HG02623 (cell line): ENCODE measurements around the gene PDZD7.
"Not testable (repeated sequence)": the region's sequence is repeated elsewhere in the genome, so short reads cannot be mapped to it uniquely, and the experiment has no call there.

ENCODE experiments used
- ATAC-seq: cut with Tn5 transposase; IDR thresholded peaks from one replicate; pipeline ENCODE4 v1.9.1; 2021; ENCODE audit warnings: moderate library complexity; ENCODE audit not compliant: unreplicated experiment

Gene PDZD7

GRCh38 chr10:101041252-101041761 is 10.4 kb upstream of the PDZD7 start:
- peak; percentile 70 for ATAC-seq

GRCh38 chr10:101040851-101041250 is 9.9 kb upstream of the PDZD7 start:
- no peak for ATAC-seq

GRCh38 chr10:101040061-101040460 is 9.1 kb upstream of the PDZD7 start:
- ATAC-seq: no peak

- no peak for ATAC-seq
Measured at GRCh38 chr10:101038484-101038883, 7.6 kb upstream of the PDZD7 start.

GRCh38 chr10:101036726-101037125 is 5.8 kb upstream of the PDZD7 start:
- no peak for ATAC-seq

GRCh38 chr10:101035916-101036702 is 5.2 kb upstream of the PDZD7 start:
- ATAC-seq: no peak

- no peak for ATAC-seq
Measured at GRCh38 chr10:101035314-101035713, 4.4 kb upstream of the PDZD7 start.

- not testable (repeated sequence) for ATAC-seq
Measured at GRCh38 chr10:101034404-101034803, 3.5 kb upstream of the PDZD7 start.

- ATAC-seq: no peak
Measured at GRCh38 chr10:101033276-101033675, 2.3 kb upstream of the PDZD7 start.

- ATAC-seq: no peak
Measured at GRCh38 chr10:101032637-101033224, 1.8 kb upstream of the PDZD7 start.

GRCh38 chr10:101031796-101032636 is 1.1 kb upstream of the PDZD7 start:
- no peak for ATAC-seq

GRCh38 chr10:101030496-101031127 is 317 bp downstream of the PDZD7 start:
- ATAC-seq: no peak

GRCh38 chr10:101029520-101030295 is 1.2 kb downstream of the PDZD7 start:
- no peak for ATAC-seq

GRCh38 chr10:101028446-101029337 is 2.2 kb downstream of the PDZD7 start:
- no peak for ATAC-seq

GRCh38 chr10:101027106-101027720 is 3.7 kb downstream of the PDZD7 start:
- ATAC-seq: no peak

GRCh38 chr10:101022967-101023705 is 7.8 kb downstream of the PDZD7 start:
- no peak for ATAC-seq

GRCh38 chr10:101021692-101022251 is 9.2 kb downstream of the PDZD7 start:
- ATAC-seq: no peak

GRCh38 chr10:101021239-101021638 is 9.7 kb downstream of the PDZD7 start:
- ATAC-seq: no peak
